Hepatic stellate cell (primary cell): Measurements from ENCODE around the gene OGFOD3.
"Not testable (repeated sequence)": the region's sequence is repeated elsewhere in the genome, so short reads cannot be mapped to it uniquely, and the experiment has no call there.

ENCODE experiments used
- DNase-seq: peaks from one replicate; pipeline ENCODE4 v3.0.0; 2011; ENCODE audit warnings: low spot score

The OGFOD3 gene, protein sequence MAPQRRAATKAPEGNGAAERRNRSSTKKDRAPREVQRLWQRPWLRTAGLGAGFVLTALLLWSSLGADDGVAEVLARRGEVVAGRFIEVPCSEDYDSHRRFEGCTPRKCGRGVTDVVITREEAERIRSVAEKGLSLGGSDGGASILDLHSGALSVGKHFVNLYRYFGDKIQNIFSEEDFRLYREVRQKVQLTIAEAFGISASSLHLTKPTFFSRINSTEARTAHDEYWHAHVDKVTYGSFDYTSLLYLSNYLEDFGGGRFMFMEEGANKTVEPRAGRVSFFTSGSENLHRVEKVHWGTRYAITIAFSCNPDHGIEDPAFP

GRCh38 chr17:82418001-82418986 lies at the start of gene OGFOD3, which contains the start of gene HEXD:
Gene OGFOD3, minus strand, starts transcription at chr17:82418586. Its CDS starts 101 bp downstream, at chr17:82418485.
Gene HEXD, plus strand, starts transcription at chr17:82418347. Its CDS starts 1,453 bp downstream, at chr17:82419800.
- peak; percentile 97 for DNase-seq

DNA sequence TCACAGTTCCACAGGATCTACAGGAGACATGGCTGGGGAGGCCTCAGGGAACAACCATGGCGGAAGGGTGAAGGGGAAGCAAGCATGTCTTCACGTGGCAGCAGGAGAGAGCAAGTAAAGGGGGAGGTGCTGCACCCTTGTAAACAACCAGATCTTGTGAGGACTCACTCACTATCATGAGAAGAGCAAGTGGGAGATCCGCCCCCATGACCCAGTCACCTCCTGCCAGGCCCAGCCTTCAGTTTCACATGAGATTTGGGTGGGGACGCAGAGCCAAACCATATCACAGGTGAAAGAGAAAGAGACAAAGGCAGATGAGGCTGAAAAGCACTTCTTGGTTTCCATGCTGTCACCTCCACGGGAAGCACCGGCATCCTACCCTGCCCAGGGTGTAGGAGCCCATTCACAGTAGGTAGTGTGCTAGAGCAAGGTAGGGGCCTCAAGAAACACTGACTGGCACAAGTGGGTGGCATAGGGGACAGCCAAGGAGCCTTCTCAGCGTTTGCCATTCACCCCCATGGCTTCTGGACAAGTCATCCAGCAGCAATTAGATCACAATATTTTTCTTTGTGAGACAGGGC lies 46.7 kb upstream of the OGFOD3 start:
- DNase-seq: no peak

GRCh38 chr17:82464567-82464929 lies 46.2 kb upstream of the OGFOD3 start:
- DNase-seq: no peak

DNA sequence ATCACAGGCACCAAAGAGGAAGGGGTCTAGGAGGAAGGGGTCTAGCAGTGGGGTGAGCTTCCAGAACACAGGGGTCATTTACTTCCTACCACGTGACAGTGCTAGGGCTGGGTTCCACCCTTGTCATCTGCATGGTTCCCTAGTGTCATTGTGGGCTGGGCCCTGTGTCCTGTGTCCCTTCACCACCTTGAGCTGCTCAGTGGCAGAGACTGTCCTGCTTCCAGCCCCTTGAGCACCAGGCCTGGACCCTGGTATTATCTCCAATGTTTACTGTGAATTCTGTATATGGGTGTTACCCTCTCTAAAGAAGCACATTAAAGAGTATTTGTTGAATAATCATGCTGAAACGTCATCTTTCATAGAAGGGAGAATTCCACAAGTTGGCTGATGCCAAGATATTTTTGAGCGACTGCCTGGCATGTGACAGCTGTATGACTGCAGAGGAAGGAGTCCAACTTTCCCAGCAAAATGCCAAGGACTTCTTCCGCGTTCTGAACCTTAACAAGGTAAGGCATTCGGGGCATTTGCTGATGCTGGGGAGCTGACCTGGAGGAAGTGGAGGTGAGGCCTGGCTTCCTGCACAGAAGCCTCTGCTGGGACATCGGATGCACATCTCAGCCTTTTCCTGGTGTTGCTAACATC lies 45.7 kb upstream of the OGFOD3 start:
- DNase-seq: no peak

DNA sequence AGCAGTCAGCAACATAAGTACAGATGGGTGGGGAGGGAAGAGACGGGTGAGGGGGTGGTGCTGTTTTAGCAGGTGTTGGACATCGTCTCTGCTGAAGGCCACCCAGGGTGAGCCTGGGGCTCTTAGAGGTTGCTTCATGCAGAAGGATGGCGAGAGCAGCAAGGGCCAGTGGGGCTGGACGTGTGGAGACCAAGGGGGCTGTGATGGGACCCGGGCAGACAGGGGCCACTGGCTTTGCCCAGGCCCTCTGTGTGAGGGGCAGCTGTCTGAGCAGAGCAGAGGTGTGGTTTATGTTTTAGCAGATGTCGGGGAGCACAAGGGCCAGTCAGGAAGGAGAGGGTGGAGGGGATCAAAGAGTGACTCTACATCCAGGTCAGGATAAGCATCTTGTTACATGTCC lies 45.0 kb upstream of the OGFOD3 start:
- DNase-seq: no peak

- DNase-seq: no peak
Observed at GRCh38 chr17:82461827-82462524, 43.6 kb upstream of the OGFOD3 start.

DNA sequence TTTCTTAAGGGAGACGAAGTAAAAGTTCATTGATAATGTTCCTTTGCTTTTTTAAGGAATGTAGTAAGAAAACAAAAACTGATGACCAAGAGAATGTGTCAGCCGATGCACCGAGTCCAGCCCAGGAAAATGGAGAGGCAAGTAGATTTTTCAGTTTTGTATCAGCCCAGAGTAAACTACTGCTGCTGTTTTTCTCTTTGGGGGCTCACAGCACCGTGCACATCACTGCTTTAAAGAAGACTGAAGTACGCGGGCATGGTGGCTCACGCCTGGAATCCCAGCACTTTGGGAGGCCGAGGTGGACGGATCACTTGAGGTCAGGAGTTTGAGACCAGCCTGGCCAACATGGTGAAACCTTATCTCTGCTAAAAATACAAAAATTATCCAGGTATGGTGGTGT lies 41.5 kb upstream of the OGFOD3 start:
- DNase-seq: not testable (repeated sequence)

DNA sequence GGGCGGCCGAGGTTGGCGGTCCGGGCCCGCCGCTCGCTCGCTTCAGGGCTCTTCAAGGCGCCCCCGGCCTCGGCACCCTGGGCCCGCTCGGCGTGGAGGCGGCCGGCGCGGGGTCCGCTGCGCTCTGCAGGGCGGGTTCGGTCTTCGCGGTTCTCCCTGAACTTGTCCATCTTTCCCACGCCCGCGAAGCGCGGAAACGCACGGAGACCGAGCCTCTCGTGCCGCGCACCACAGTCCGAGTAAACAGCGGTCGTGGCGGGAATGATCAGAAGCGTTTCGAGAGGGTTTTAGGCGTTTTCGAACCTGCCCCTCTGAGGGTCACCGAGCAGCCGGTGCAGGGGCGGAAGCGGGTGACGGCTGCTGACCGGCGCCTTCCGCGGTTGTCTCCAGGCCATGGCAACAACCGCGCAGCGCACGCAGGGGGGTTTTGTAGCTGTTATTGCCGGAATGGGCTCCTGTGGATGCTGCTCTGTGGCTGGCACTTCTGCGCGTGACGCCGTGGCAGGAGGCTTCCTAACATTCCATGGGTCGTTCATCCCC lies 40.6 kb upstream of the OGFOD3 start:
- no peak for DNase-seq

- DNase-seq: peak; percentile 100
Observed at GRCh38 chr17:82458179-82458884, 39.9 kb upstream of the OGFOD3 start, which contains the start of gene NARF. Gene NARF, plus strand, starts transcription at chr17:82458741. Its CDS starts 63 bp downstream, at chr17:82458804.

- peak; percentile 97 for DNase-seq
Observed at GRCh38 chr17:82457929-82458178, 39.5 kb upstream of the OGFOD3 start.

GRCh38 chr17:82457073-82457928 lies 38.9 kb upstream of the OGFOD3 start:
- no peak for DNase-seq

- DNase-seq: not testable (repeated sequence)
Observed at GRCh38 chr17:82453706-82454105, 35.3 kb upstream of the OGFOD3 start.

GRCh38 chr17:82453151-82453550 lies 34.8 kb upstream of the OGFOD3 start:
- DNase-seq: not testable (repeated sequence)

DNA sequence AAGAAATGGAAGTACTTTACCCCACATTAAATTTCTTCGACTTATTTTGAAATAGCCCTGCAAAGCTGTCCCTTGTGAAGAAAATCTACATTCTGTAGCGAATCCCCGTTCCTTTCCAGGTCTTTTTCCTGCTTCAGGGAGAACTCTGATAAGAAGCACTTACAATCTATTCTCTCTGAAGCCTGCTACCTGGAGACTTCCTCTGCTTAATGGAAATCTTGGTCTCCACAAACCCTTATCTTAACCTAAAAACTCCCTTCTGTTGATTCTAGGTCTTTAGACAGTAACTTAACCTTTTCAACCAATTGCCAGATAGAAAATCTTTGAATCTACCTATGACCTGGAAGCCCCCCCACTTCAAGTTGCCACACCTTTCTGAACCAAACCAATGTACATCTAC lies 33.8 kb upstream of the OGFOD3 start:
- DNase-seq: no peak

DNA sequence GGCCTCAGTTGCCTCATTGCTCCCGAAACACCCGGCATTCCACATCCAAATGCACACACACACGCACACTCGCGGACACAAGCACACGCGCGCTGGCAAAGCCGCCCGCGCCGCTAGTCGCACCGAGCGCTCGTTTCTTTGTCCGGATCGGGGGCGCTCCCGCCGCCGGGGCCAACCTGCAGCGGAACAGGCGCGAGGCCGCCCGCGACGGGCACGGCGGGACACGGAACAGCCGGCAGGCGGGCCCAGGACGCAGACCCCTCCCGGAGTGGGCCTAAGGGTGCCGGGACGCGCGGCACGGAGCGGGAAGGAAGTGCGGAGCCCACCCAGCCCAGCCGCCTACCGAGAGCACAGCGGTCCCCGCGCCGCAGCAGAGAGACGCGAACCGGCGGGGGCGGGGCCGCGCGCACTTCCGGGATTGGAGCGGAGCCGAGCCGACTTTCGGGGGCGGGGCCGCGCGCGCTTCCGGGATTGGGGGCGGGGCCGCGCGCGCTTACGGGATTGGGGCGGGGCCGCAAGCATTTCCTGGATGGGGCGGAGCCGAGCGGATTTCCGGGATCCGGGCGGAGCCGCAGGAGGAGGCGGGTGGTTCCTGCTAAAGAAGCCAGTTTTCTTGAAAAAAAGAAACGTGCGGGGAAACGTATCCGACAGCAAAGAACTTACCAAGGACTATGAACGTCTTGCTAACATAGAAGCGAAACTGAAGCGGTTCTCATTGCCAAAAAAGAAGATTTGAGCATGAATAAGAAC lies 32.1 kb upstream of the OGFOD3 start, which contains the start of gene CYBC1:
Gene CYBC1 (minus strand): TSS at position 396 of the 750 bp plus-strand sequence. CDS start 1,498 bp downstream, outside the sequence.
- peak; percentile 89 for DNase-seq

- DNase-seq: no peak
Observed at GRCh38 chr17:82449883-82450356, 31.5 kb upstream of the OGFOD3 start.

DNA sequence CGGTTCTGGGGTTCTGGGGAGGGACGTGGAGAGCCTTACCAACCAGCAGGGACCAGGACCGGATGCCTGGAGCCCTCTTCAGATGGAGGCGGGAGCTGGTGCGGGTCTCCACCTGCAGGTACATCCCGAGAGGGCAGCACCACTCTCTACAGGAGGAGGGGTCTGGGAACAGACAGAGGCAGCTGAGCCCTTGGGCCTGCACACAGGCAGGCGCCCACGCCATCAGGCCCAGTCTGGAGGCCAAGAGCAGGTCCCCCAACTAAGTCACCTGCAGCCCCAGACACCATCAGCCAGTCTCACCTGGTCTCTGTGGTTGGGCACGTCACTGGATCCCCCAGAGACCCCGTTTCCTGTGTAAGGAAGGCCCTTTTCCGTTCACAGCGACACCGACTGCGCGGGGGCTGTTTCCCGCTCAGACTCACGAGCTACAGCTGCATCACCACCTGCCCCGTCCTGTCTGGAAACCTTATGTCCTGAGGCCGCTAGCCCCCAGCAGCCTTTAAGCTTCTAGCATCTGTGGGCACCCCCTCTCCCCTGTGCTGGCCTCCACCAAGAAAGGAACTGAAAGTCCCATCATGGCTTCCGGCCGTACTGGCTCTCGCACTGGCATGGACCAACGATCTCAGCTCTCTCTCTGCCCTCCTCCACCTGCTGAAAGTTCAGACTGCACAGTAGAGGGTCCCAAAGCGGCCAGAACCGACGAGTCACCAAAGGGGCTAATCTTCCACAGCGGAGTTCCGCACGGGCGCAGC lies 30.9 kb upstream of the OGFOD3 start:
- no peak for DNase-seq

GRCh38 chr17:82447876-82448275 lies 29.5 kb upstream of the OGFOD3 start:
- DNase-seq: no peak
